Measurements from ENCODE around the gene LEP. TPM values are rescaled to one million over a fixed set of nuclear protein-coding genes. Genes with fewer than 3 reads are reported as not detected.

Gene LEP
- total RNA-seq, 1 experiment from 2014 or later = not detected

DNA sequence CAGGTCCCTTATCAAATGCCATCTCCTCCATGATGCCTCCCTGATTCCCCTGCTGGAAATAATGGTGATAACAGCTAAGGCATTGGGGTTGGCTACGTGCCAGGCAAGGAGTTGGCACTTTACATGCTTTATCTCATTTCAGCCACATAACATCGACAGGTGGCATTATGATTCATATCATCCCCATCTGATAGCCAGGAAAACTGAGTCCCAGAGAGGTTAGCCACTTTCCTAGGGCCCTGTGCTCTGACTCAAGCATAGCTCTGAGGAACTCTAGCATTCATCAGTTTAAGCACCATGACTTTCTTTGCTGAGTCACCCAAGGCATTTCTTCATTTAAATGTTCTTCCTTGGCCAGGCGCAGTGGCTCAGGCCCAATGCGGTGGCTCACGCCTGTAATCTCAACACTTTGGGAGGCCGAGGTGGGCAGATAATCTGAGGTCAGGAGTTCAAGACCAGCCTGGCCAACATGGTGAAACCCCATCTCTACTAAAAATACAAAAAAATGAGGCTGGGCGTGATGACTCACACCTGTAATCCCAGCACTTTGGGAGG, 6.6 kb downstream of the LEP start:
- no peak for DNase-seq
- Histone ChIP-seq H3K36me3 (replicated peaks; ENCODE audit: control insufficient read depth, insufficient read depth, low read length) (no peaks in the 10 kb centered on the region), H3K27me3 (ENCODE audit: control insufficient read depth, insufficient read depth, low read length) (no peaks in the 10 kb centered on the region), H3K4me3 (ENCODE audit: insufficient read depth, low read depth, low read length) (no peak overlapping the region)

DNA sequence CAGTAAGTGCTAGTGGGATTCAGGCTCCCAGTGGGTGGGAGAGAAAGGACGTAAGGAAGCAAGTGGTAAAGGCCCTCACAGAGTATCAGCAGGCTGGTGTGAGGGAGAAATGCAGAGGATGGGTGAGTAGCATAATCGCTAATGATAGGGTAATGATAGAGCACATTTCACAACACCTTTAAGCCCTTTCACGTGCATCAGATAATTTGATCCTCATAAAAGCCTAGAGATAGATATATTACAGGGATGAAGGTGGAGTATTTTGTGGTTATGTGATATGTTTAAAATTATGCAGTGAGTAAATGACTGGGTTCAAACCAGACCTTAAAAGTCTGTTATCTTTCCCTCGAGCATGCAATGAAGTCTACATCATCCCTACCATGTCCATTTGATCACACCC, 10.3 kb downstream of the LEP start:
- Histone ChIP-seq H3K27me3 (ENCODE audit: control insufficient read depth, insufficient read depth, low read length) (no peaks in the 10 kb centered on the region; the same call in 1 of the 2 replicates), H3K36me3 (replicated peaks; ENCODE audit: control insufficient read depth, insufficient read depth, low read length) (no peaks in the 10 kb centered on the region), H3K4me3 (ENCODE audit: insufficient read depth, low read depth, low read length) (no peak overlapping the region)
- no peak for DNase-seq

GRCh38 chr7:128253701-128254100, 12.6 kb downstream of the LEP start:
- no peaks in the 10 kb centered on the region for H3K36me3 ChIP-seq (replicated peaks; ENCODE audit: control insufficient read depth, insufficient read depth, low read length)
- H3K27me3 ChIP-seq (ENCODE audit: control insufficient read depth, insufficient read depth, low read length) = no peaks in the 10 kb centered on the region; the same call in 1 of the 2 replicates
- H3K4me3 ChIP-seq (ENCODE audit: insufficient read depth, low read depth, low read length) = no peak overlapping the region
- DNase-seq = no peak

DNA sequence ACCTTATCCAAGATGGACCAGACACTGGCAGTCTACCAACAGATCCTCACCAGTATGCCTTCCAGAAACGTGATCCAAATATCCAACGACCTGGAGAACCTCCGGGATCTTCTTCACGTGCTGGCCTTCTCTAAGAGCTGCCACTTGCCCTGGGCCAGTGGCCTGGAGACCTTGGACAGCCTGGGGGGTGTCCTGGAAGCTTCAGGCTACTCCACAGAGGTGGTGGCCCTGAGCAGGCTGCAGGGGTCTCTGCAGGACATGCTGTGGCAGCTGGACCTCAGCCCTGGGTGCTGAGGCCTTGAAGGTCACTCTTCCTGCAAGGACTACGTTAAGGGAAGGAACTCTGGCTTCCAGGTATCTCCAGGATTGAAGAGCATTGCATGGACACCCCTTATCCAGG, 13.4 kb downstream of the LEP start:
- Histone ChIP-seq H3K36me3 (replicated peaks; ENCODE audit: control insufficient read depth, insufficient read depth, low read length) (no peaks in the 10 kb centered on the region), H3K27me3 (ENCODE audit: control insufficient read depth, insufficient read depth, low read length) (no peaks in the 10 kb centered on the region; the same call in 1 of the 2 replicates), H3K4me3 (ENCODE audit: insufficient read depth, low read depth, low read length) (no peak overlapping the region)
- DNase-seq = no peak

DNA sequence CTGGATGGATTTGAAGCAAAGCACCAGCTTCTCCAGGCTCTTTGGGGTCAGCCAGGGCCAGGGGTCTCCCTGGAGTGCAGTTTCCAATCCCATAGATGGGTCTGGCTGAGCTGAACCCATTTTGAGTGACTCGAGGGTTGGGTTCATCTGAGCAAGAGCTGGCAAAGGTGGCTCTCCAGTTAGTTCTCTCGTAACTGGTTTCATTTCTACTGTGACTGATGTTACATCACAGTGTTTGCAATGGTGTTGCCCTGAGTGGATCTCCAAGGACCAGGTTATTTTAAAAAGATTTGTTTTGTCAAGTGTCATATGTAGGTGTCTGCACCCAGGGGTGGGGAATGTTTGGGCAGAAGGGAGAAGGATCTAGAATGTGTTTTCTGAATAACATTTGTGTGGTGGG, 14.2 kb downstream of the LEP start:
- no peaks in the 10 kb centered on the region for H3K36me3 ChIP-seq (replicated peaks; ENCODE audit: control insufficient read depth, insufficient read depth, low read length)
- no peak for DNase-seq
- no peak overlapping the region for H3K4me3 ChIP-seq (ENCODE audit: insufficient read depth, low read depth, low read length)
- H3K27me3 ChIP-seq (ENCODE audit: control insufficient read depth, insufficient read depth, low read length) = no peaks in the 10 kb centered on the region; the same call in 1 of the 2 replicates

DNA sequence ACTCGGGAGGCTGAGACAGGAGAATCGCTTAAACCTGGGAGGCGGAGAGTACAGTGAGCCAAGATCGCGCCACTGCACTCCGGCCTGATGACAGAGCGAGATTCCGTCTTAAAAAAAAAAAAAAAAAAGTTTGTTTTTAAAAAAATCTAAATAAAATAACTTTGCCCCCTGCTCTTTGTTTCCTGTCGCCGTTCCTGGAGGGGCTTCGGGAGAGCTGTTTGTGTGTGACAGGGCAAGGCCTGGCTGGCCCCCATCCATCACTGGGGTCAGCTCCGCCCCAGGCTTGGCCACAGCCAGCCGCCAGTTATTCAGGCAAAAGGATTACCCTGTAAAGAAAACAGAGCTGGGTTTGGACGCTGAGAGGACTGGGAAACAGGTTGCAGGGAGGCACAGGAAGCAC, 16.4 kb downstream of the LEP start:
- no peak overlapping the region for H3K4me3 ChIP-seq (ENCODE audit: insufficient read depth, low read depth, low read length)
- DNase-seq = no peak
- H3K36me3 ChIP-seq (replicated peaks; ENCODE audit: control insufficient read depth, insufficient read depth, low read length) = no peaks in the 10 kb centered on the region
- H3K27me3 ChIP-seq (ENCODE audit: control insufficient read depth, insufficient read depth, low read length) = no peaks in the 10 kb centered on the region; the same call in 1 of the 2 replicates

GRCh38 chr7:128259131-128260061, 18.3 kb downstream of the LEP start:
- H3K4me3 ChIP-seq (ENCODE audit: insufficient read depth, low read depth, low read length) = no peak overlapping the region
- DNase-seq = peak; percentile 31
- H3K36me3 ChIP-seq (replicated peaks; ENCODE audit: control insufficient read depth, insufficient read depth, low read length) = no peaks in the 10 kb centered on the region
- H3K27me3 ChIP-seq (ENCODE audit: control insufficient read depth, insufficient read depth, low read length) = no peaks in the 10 kb centered on the region; the same call in 1 of the 2 replicates

- Histone ChIP-seq H3K36me3 (replicated peaks; ENCODE audit: control insufficient read depth, insufficient read depth, low read length) (no peaks in the 10 kb centered on the region), H3K4me3 (ENCODE audit: insufficient read depth, low read depth, low read length) (no peak overlapping the region), H3K27me3 (ENCODE audit: control insufficient read depth, insufficient read depth, low read length) (no peaks in the 10 kb centered on the region; the same call in 1 of the 2 replicates)
- no peak for DNase-seq
Measured at GRCh38 chr7:128260069-128260795, 19.2 kb downstream of the LEP start.

- Histone ChIP-seq H3K36me3 (replicated peaks; ENCODE audit: control insufficient read depth, insufficient read depth, low read length) (no peaks in the 10 kb centered on the region), H3K27me3 (ENCODE audit: control insufficient read depth, insufficient read depth, low read length) (no peaks in the 10 kb centered on the region; the same call in 1 of the 2 replicates), H3K4me3 (ENCODE audit: insufficient read depth, low read depth, low read length) (no peak overlapping the region)
- DNase-seq = no peak
Measured at GRCh38 chr7:128262273-128263028, 21.4 kb downstream of the LEP start.

GRCh38 chr7:128263420-128263819, 22.3 kb downstream of the LEP start:
- peak; percentile 80 for DNase-seq
- no peak overlapping the region for H3K4me3 ChIP-seq (ENCODE audit: insufficient read depth, low read depth, low read length)

GRCh38 chr7:128264477-128264876, 23.4 kb downstream of the LEP start:
- no peaks in the 10 kb centered on the region for H3K36me3 ChIP-seq (replicated peaks; ENCODE audit: control insufficient read depth, insufficient read depth, low read length)
- H3K4me3 ChIP-seq (ENCODE audit: insufficient read depth, low read depth, low read length) = no peak overlapping the region
- H3K27me3 ChIP-seq (ENCODE audit: control insufficient read depth, insufficient read depth, low read length) = no peaks in the 10 kb centered on the region; the same call in 1 of the 2 replicates
- DNase-seq = no peak

More at GRCh38 chr7:128263420-128263819, 22.3 kb downstream of the LEP start:
- no peaks in the 10 kb centered on the region for H3K36me3 ChIP-seq (replicated peaks; ENCODE audit: control insufficient read depth, insufficient read depth, low read length)
- no peaks in the 10 kb centered on the region; the same call in 1 of the 2 replicates for H3K27me3 ChIP-seq (ENCODE audit: control insufficient read depth, insufficient read depth, low read length)

DNA sequence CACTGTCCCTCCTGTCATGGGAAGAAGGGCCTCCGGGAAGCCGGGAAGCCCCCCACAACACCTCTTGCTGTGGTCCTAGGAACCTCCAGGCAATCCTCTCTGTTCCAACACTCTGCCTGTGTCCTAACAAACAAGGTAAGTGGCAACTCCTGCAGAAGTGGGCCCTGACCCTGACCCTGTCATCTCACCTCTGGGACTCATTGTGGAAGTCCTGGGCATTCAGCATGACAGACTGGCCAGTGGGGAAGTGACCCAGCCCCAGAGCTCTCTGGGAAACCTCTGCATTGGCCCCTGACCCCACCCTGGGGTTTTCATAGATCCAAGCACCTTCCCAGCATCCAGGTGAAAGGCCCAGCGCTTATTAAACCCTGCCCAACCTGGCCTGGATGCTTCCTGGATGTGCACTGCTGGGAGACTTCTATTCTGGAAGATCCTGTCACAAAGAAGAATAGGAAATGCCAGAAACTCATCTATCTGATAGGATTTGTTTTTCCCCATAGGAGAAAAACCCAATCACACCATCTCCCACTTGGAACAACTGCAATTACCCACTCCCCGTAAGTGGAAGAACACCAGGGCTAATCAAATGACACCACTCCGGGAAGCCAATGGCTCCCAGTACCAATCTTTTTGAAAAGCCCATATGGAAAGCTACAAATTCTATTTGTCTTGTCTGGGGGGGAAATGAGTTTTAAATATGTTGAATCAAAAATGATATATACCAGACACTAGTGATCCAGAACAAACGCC, 24.3 kb downstream of the LEP start:
- no peak for DNase-seq
- Histone ChIP-seq H3K4me3 (ENCODE audit: insufficient read depth, low read depth, low read length) (no peak overlapping the region), H3K27me3 (ENCODE audit: control insufficient read depth, insufficient read depth, low read length) (no peaks in the 10 kb centered on the region; the same call in 1 of the 2 replicates), H3K36me3 (replicated peaks; ENCODE audit: control insufficient read depth, insufficient read depth, low read length) (no peaks in the 10 kb centered on the region)

DNA sequence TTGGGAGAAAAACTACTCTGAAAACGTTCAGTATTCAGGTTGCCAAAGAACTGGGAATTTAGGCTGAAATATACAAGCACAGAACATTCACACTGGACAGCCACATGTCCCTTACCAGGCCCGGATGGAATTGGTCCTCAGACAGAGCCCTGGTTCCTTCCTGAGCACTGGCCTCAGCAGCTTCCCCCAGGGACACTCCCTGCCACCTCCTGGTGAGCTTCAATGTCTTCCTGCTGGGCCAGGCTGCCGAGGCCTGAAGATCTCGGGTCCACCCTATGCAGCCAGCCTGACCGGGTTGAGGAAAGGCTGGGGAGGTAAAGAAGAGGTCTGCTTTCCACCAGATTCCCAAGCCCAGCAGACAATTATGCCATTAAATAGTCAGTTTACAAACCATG, 24.8 kb downstream of the LEP start:
- DNase-seq = no peak
- Histone ChIP-seq H3K36me3 (replicated peaks; ENCODE audit: control insufficient read depth, insufficient read depth, low read length) (no peaks in the 10 kb centered on the region), H3K27me3 (ENCODE audit: control insufficient read depth, insufficient read depth, low read length) (no peaks in the 10 kb centered on the region; the same call in 1 of the 2 replicates), H3K4me3 (ENCODE audit: insufficient read depth, low read depth, low read length) (no peak overlapping the region)
